ENCODE data around the gene MRPS15. TPM values are rescaled to one million over a fixed set of nuclear protein-coding genes. Genes with fewer than 3 reads are reported as not detected.

Gene MRPS15
- total and polyA plus RNA-seq, 2 of the 13 experiments (the other 11 are each of a cell fraction or from before 2014, with no cell fraction given): 59.0 to 113 TPM

DNA sequence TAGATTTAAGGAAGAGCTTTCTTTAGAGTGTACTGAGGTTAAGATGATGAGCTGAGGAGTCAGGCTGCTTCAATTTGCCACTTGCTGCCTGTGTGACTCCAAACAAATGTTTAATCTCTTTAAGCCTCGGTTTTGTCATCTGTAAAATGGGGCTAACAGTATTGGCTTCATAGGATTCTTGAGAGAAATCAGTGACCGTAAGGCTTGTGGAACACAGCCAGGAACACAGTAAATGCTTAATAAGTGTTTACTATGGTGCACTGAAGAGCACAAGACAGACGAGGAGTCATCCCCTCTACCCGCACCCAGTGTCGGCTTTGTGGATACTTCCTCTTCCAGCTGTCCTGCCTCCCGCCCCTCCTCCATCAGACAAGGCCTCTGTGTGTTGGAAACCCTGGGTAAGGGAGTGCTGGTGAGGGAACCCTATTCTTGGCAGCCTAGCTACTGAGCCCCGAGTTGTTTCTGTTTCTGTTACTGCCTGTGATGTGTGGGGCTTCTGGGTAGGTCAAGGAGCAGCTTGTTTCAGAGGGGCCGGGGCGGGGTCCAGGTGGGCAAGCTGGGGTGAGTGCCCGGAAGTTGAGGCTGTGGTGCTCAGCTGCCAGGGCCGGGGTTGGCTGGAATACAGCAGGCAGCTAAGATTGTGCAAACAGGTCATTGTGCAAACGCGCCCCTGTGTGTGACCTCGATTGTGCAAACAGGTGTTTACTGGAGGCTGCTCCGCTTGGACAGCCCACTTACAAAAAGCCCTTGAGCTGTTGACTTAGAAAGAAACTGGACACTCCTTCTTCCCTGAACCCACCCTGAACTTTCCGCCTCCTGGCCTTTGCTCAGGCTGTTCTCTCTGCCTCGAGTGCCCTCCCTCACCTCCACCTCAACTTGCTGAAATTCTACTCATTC, 22.5 kb upstream of the MRPS15 start (continued):
- TF ChIP-seq, protein P1, sequence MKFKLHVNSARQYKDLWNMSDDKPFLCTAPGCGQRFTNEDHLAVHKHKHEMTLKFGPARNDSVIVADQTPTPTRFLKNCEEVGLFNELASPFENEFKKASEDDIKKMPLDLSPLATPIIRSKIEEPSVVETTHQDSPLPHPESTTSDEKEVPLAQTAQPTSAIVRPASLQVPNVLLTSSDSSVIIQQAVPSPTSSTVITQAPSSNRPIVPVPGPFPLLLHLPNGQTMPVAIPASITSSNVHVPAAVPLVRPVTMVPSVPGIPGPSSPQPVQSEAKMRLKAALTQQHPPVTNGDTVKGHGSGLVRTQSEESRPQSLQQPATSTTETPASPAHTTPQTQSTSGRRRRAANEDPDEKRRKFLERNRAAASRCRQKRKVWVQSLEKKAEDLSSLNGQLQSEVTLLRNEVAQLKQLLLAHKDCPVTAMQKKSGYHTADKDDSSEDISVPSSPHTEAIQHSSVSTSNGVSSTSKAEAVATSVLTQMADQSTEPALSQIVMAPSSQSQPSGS (CRISPR knock-in tag; IDR thresholded peaks at IDR 0.05): peak; percentile 96
- TF ChIP-seq HOXD1 (CRISPR knock-in tag; IDR thresholded peaks at IDR 0.05): peak; percentile 97
- TF ChIP-seq ZNF564 (CRISPR knock-in tag; IDR thresholded peaks at IDR 0.05): peak; percentile 88
- peak; percentile 95 for TF ChIP-seq HOXA3 (CRISPR knock-in tag; IDR thresholded peaks at IDR 0.05)
- TF ChIP-seq ZNF816 (CRISPR knock-in tag; IDR thresholded peaks at IDR 0.05; ENCODE audit: borderline replicate concordance): no peak
- TF ChIP-seq KDM1A (CRISPR knock-in tag; IDR thresholded peaks at IDR 0.05): peak; percentile 99
- TF ChIP-seq ZNF660 (CRISPR knock-in tag; IDR thresholded peaks at IDR 0.05; ENCODE audit: borderline replicate concordance, low read depth): no peak
- TF ChIP-seq ZNF383 (CRISPR knock-in tag; IDR thresholded peaks at IDR 0.05; ENCODE audit: borderline replicate concordance): no peak
- TF ChIP-seq SRSF9 (IDR thresholded peaks at IDR 0.05; ENCODE audit: borderline replicate concordance, insufficient read depth, low read depth, low read length, poor library complexity, severe bottlenecking): no peak
- TF ChIP-seq ESRRA (CRISPR knock-in tag; IDR thresholded peaks at IDR 0.05; ENCODE audit: low read depth): peak; percentile 85
- TF ChIP-seq, protein P2, sequence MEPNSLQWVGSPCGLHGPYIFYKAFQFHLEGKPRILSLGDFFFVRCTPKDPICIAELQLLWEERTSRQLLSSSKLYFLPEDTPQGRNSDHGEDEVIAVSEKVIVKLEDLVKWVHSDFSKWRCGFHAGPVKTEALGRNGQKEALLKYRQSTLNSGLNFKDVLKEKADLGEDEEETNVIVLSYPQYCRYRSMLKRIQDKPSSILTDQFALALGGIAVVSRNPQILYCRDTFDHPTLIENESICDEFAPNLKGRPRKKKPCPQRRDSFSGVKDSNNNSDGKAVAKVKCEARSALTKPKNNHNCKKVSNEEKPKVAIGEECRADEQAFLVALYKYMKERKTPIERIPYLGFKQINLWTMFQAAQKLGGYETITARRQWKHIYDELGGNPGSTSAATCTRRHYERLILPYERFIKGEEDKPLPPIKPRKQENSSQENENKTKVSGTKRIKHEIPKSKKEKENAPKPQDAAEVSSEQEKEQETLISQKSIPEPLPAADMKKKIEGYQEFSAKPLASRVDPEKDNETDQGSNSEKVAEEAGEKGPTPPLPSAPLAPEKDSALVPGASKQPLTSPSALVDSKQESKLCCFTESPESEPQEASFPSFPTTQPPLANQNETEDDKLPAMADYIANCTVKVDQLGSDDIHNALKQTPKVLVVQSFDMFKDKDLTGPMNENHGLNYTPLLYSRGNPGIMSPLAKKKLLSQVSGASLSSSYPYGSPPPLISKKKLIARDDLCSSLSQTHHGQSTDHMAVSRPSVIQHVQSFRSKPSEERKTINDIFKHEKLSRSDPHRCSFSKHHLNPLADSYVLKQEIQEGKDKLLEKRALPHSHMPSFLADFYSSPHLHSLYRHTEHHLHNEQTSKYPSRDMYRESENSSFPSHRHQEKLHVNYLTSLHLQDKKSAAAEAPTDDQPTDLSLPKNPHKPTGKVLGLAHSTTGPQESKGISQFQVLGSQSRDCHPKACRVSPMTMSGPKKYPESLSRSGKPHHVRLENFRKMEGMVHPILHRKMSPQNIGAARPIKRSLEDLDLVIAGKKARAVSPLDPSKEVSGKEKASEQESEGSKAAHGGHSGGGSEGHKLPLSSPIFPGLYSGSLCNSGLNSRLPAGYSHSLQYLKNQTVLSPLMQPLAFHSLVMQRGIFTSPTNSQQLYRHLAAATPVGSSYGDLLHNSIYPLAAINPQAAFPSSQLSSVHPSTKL (CRISPR knock-in tag; IDR thresholded peaks at IDR 0.05): peak; percentile 97
- TF ChIP-seq, protein P3, sequence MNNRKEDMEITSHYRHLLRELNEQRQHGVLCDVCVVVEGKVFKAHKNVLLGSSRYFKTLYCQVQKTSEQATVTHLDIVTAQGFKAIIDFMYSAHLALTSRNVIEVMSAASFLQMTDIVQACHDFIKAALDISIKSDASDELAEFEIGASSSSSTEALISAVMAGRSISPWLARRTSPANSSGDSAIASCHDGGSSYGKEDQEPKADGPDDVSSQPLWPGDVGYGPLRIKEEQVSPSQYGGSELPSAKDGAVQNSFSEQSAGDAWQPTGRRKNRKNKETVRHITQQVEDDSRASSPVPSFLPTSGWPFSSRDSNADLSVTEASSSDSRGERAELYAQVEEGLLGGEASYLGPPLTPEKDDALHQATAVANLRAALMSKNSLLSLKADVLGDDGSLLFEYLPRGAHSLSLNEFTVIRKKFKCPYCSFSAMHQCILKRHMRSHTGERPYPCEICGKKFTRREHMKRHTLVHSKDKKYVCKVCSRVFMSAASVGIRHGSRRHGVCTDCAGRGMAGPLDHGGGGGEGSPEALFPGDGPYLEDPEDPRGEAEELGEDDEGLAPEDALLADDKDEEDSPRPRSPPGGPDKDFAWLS (CRISPR knock-in tag; IDR thresholded peaks at IDR 0.05; ENCODE audit: borderline replicate concordance): 0 out of 2 replicates have a peak, but pooled peaks have one; percentile 31
- TF ChIP-seq, protein P4, sequence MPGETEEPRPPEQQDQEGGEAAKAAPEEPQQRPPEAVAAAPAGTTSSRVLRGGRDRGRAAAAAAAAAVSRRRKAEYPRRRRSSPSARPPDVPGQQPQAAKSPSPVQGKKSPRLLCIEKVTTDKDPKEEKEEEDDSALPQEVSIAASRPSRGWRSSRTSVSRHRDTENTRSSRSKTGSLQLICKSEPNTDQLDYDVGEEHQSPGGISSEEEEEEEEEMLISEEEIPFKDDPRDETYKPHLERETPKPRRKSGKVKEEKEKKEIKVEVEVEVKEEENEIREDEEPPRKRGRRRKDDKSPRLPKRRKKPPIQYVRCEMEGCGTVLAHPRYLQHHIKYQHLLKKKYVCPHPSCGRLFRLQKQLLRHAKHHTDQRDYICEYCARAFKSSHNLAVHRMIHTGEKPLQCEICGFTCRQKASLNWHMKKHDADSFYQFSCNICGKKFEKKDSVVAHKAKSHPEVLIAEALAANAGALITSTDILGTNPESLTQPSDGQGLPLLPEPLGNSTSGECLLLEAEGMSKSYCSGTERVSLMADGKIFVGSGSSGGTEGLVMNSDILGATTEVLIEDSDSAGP (CRISPR knock-in tag; IDR thresholded peaks at IDR 0.05; ENCODE audit: borderline replicate concordance): peak; percentile 55; the same call in 1 of the 2 replicates
- TF ChIP-seq, protein P5, sequence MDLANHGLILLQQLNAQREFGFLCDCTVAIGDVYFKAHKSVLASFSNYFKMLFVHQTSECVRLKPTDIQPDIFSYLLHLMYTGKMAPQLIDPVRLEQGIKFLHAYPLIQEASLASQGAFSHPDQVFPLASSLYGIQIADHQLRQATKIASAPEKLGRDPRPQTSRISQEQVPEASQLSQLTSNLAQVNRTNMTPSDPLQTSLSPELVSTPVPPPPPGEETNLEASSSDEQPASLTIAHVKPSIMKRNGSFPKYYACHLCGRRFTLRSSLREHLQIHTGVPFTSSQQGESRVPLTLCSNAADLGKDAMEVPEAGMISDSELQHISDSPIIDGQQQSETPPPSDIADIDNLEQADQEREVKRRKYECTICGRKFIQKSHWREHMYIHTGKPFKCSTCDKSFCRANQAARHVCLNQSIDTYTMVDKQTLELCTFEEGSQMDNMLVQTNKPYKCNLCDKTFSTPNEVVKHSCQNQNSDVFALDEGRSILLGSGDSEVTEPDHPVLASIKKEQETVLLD (CRISPR knock-in tag; IDR thresholded peaks at IDR 0.05; ENCODE audit: low read depth): no peak

Measured in HepG2 (cell line).